GM08714 (cell line): ENCODE data around the gene KCNA4.
"Not testable (repeated sequence)": the region's sequence is repeated elsewhere in the genome, so short reads cannot be mapped to it uniquely, and the experiment has no call there.

ENCODE experiments used
- H3K4me3 ChIP-seq: fragments of 200-500 bp; sonication (Bioruptor generic); 2 replicates; pipeline ENCODE4 v1.5.1; 2014; ENCODE audit warnings: mild to moderate bottlenecking, low read length, inconsistent platforms
- ZNF274 ChIP-seq: IDR thresholded peaks from 2 replicates; pipeline ENCODE4 v1.6.1; 2012; ENCODE audit warnings: mild to moderate bottlenecking, low read depth, low read length

The KCNA4 gene

GRCh38 chr11:30015725-30016412 is 961 bp downstream of the KCNA4 start:
- no peak overlapping the region for H3K4me3 ChIP-seq
- TF ChIP-seq ZNF274 = no peak

DNA sequence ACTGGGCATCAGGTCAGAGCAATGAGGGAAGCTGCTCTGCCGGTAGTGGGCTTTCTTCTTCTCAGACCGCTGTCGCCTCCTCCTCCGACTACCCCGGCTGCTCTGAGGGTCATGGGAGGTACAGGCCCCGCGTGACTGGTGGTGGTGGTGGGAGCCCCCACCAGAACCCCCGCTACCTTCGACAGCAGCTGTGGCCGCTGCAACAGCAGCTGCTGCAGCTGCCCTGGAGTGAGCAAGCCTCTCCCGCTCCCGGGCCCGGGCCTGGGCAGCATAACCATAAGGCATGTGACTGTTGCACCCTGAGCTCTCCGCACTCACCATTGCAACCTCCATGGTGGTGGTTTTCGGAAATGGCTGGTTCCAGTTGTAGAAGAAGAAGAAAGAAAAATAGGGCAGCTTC is 4.5 kb downstream of the KCNA4 start:
- no peak overlapping the region for H3K4me3 ChIP-seq

DNA sequence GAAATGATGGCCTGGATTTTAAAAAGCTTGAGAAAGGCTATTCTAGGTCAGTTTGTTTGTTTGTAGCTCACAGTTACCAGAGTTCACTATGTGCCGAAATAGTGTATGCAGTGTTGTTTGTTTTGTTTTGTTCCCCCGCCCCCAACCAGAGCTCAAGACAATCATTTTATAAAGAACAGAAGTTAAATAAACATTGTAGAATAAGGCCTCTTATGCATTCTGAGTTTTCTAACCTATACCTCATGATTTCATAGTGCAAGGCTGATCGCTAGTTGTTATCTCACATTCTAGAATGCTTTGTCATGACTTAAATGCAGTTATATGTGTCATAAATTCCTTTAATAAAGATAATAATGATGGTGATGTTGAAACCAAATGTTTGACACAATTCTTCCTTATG is 7.8 kb downstream of the KCNA4 start:
- no peak for TF ChIP-seq ZNF274

More for the DNA sequence above, 4.5 kb downstream of the KCNA4 start:
- TF ChIP-seq ZNF274 = no peak

GRCh38 chr11:30006876-30007275 is 10.0 kb downstream of the KCNA4 start:
- no peak overlapping the region for H3K4me3 ChIP-seq
- no peak for TF ChIP-seq ZNF274

More for the DNA sequence above, 7.8 kb downstream of the KCNA4 start:
- H3K4me3 ChIP-seq = no peak overlapping the region

GRCh38 chr11:30002157-30002785 is 14.6 kb downstream of the KCNA4 start:
- H3K4me3 ChIP-seq = no peak overlapping the region

GRCh38 chr11:30000986-30001750 is 15.7 kb downstream of the KCNA4 start:
- TF ChIP-seq ZNF274 = no peak
- no peak overlapping the region for H3K4me3 ChIP-seq

More at GRCh38 chr11:30002157-30002785, 14.6 kb downstream of the KCNA4 start:
- no peak for TF ChIP-seq ZNF274

DNA sequence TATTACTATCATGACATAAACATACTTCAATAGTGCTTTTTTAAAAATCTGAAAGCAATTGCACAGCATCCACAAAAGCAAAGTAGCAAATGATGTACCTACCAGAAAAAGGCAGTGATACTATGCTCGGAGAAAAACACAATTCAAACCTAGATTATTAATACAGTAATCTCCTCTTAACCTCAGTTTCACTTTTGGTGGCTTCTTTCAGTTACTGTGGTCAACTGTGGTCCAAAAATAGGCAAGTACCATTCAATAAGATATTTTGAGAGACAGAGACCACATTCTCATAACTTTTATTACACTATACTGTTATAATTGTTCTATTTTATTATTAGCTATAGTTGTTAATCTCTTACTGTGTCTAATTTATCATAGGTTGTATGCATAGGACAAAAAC is 20.8 kb downstream of the KCNA4 start:
- no peak overlapping the region for H3K4me3 ChIP-seq
- no peak for TF ChIP-seq ZNF274

- no peak for TF ChIP-seq ZNF274
- H3K4me3 ChIP-seq = no peak overlapping the region
Observed at GRCh38 chr11:29989174-29989970, 27.5 kb downstream of the KCNA4 start.

DNA sequence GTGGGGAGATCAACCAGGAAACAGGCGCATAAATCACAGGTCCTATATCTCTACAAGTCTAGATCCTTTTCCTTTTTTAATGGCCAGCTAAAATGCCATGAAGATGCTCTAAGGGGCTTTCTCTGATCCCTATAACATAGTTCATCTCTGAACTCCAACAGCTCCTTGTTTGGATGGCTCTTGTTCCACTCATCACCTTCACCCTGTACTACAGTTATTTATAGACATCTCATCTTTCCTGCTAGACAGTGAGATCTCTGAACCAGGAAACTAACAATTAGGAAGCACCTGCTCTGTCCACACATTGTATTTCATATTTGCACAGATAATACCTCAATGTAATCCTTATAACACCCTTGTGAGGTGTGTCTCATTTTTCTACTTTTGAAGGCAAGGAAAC is 31.6 kb downstream of the KCNA4 start:
- H3K4me3 ChIP-seq = no peak overlapping the region
- TF ChIP-seq ZNF274 = no peak

DNA sequence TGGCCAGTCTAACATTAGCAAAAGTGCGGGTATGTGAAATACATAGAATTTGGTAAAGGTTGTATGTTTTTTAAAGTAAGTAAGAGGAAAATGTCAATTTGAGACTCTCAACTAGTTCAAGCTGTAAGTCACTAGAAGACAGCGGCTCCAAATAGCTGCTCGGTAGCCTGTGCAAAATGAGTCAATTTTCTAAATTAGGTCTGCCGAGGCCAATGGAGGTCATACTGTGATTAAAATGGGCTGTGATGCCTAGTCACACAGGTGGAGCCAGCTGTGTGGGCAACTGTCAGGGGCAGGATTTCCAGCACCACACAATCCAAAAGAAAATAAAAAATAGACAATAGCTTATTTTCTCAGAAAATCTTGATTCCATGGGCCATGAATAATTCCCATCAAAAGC is 32.3 kb downstream of the KCNA4 start:
- H3K4me3 ChIP-seq = no peak overlapping the region
- no peak for TF ChIP-seq ZNF274

DNA sequence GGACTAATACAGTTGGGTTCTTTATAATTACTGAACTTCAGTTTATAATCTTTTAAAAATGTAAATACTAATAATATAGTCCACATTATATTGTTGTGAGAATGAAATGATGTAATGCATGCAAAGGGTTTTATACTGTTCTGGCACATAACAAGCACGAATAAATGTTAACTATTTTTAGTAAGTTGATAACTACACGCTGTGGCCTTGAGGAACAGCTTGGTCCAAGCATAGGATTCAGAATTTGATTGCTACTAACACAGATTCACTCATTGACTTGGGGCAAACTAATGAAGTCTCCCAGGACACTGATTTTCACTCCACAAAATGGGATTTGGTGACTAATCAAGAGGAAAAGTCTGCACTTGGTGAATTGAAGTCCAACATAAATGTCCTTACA is 38.3 kb downstream of the KCNA4 start:
- no peak overlapping the region for H3K4me3 ChIP-seq
- TF ChIP-seq ZNF274 = no peak

DNA sequence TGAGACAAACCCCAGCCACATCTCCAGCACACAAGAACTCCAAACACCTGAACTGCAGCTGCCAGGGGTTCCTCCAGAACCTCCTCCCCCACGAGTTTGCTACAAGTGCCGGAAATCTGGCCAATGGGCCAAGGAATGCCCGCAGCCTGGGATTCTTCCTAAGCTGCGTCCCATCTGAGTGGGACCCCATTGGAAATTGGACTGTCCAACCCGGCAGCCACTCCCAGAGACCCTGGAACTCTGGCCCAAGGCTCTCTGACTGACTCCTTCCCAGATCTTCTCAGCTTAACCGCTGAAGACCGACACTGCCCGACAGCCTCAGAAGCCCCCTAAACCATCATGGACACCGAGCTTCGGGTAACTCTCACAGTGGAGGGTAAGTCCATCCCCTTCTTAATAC is 41.2 kb downstream of the KCNA4 start:
- H3K4me3 ChIP-seq = not testable (repeated sequence)

DNA sequence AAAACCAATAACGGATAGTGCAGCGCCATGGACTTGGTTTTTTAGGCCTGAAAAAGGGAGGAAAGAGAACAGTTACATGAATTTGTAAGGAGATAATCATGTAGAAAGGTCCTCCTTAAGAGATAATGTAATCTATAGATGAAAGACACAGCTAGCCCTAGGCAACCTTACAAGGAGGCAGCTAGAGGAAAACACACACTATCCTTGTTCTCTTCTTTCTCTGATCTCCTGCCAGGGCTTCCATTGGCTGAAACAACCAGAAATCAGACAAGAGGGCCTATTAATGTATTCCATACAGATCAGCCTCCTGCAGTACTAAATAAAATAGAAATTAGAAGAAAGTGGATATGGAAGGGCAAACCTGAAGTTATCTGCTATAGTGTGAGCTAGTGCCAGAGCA is 53.0 kb downstream of the KCNA4 start:
- no peak overlapping the region for H3K4me3 ChIP-seq
- no peak for TF ChIP-seq ZNF274

DNA sequence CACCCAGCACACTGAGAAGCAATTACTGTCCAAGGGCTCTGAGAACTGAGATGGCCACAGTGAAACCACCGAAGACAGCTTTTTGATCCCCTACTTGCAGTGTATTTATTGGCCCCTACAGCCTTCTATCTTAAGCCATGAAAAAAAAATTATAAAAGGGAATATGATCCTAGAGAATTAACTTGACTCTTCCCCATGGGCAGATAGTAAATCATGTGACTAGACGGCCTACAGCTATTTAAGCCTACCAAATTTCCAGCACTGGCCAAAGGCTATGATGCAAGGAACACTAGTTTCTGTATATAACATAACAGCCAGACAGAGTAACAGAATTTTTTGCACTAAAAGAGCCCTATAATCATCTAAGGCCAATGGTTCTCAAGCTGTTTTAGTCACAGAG is 53.8 kb downstream of the KCNA4 start:
- no peak for TF ChIP-seq ZNF274
- no peak overlapping the region for H3K4me3 ChIP-seq
